Breast epithelium (tissue), 4 donors: ENCODE measurements around the gene KCNIP1. TPM values are rescaled to one million over a fixed set of nuclear protein-coding genes. Genes with fewer than 3 reads are reported as not detected.

Experiments
- DNase-seq, 2 donors: peaks; one replicate each; pipeline ENCODE4 v3.0.0-alpha.2; 2019; ENCODE audit warnings: low spot score in 2 of 2
- H3K27ac ChIP-seq, 2 donors: fragments of 200-600 bp; sonication (generic) in 1 of 2; one replicate each; pipeline ENCODE4 v1.5.1; 2016 to 2019; ENCODE audit warnings: mild to moderate bottlenecking in 1 of 2
- H3K27me3 ChIP-seq, 2 donors: fragments of 200-600 bp; sonication (generic) in 1 of 2; one replicate each; pipeline versions ENCODE4 v1.5.1 to v1.6.0; 2017 to 2019; ENCODE audit warnings: control low read depth in 1 of 2, mild to moderate bottlenecking in 1 of 2
- H3K36me3 ChIP-seq: fragments of 200-600 bp; one replicate; pipeline ENCODE4 v1.5.1; 2019
- H3K4me1 ChIP-seq, 2 donors: fragments of 200-600 bp; sonication (generic); one replicate each; pipeline ENCODE4 v1.5.1; 2016 to 2019; ENCODE audit warnings: control low read depth in 1 of 2
- H3K4me3 ChIP-seq, 3 donors: fragments of 200-600 bp; sonication (generic); 1 replicate in 2 of 3; 2 replicates in 1 of 3; pipeline ENCODE4 v1.5.1; 2016 to 2019; ENCODE audit warnings: mild to moderate bottlenecking in 3 of 3, moderate library complexity in 2 of 3
- H3K9me3 ChIP-seq, 2 donors: fragments of 200-600 bp; sonication (generic) in 1 of 2; one replicate each; pipeline ENCODE4 v1.5.1; 2016 to 2019; ENCODE audit warnings: control low read depth in 1 of 2
- CTCF ChIP-seq, 3 donors: fragments of 450-650 bp; IDR thresholded peaks; one replicate each; pipeline ENCODE4 v1.5.1; 2016 to 2017; ENCODE audit warnings: antibody characterized with exemption in 3 of 3, mild to moderate bottlenecking in 3 of 3, moderate library complexity in 3 of 3
- POLR2A ChIP-seq: fragments of 450-650 bp; IDR thresholded peaks from one replicate; pipeline ENCODE4 v1.6.1; 2016; ENCODE audit warnings: antibody characterized with exemption, mild to moderate bottlenecking, moderate library complexity
- POLR2AphosphoS5 ChIP-seq, 3 donors: sonication (generic); formaldehyde crosslinking; IDR thresholded peaks; one replicate each; pipeline ENCODE4 v1.6.1; 2017; ENCODE audit warnings: antibody characterized with exemption in 3 of 3
- intact Hi-C: fragments of 100-400 bp; cut with DNase I; formaldehyde crosslinking; loops from one replicate; pipeline ENCODE4 v1.15.1; 2023; ENCODE audit warnings: low total_unique reads
- total RNA-seq, 3 donors: library from RNA; depleted of rRNA; stranded (reverse); fragments of >200 nt; gene quantifications; one replicate each; pipeline ENCODE4 v1.1.0, GENCODE V29; 2016

The KCNIP1 gene
- total RNA-seq, 3 donors from 2014 or later: 1.0 to 1.6 TPM; not detected in 1

GRCh38 chr5:170476704-170477103 lies 27.1 kb upstream of the KCNIP1 start:
- Histone ChIP-seq H3K27me3 (no peaks in the 10 kb centered on the region), H3K9me3 (peaks cover 0 to 3% of the 10 kb centered on the region in 2 donors), H3K4me1 (no peaks in the 10 kb centered on the region), H3K27ac (no peak overlapping the region), H3K36me3 (no peaks in the 10 kb centered on the region), H3K4me3 (no peak overlapping the region)
- TF ChIP-seq CTCF (IDR thresholded peaks at IDR 0.05): no peak
- no peak for TF ChIP-seq POLR2A
- no peak for TF ChIP-seq POLR2AphosphoS5 (IDR thresholded peaks at IDR 0.05)
- DNase-seq: no peak
- intact Hi-C loops: loop anchor here (1.0 to 5.0 kb wide), 2 partner anchors 16 to 1224 kb away; no protein-coding TSS in a partner anchor

- no peak overlapping the region for H3K4me3 ChIP-seq
- no peaks in the 10 kb centered on the region for H3K4me1 ChIP-seq
- no peak for DNase-seq
- H3K9me3 ChIP-seq: peaks cover 0 to 3% of the 10 kb centered on the region in 2 donors
- H3K36me3 ChIP-seq: no peaks in the 10 kb centered on the region
- no peaks in the 10 kb centered on the region for H3K27me3 ChIP-seq
- intact Hi-C loops: loop anchor here (5.0 kb wide), 1 partner anchor 1226 kb away; no protein-coding TSS in a partner anchor
- no peak overlapping the region for H3K27ac ChIP-seq
- TF ChIP-seq CTCF (IDR thresholded peaks at IDR 0.05) (no peak), POLR2AphosphoS5 (IDR thresholded peaks at IDR 0.05) (no peak)
These were observed 25.9 kb upstream of the KCNIP1 start for GRCh38 chr5:170477906-170478305.

GRCh38 chr5:170478306-170478705 lies 25.5 kb upstream of the KCNIP1 start:
- DNase-seq: no peak
- no peak overlapping the region for H3K4me3 ChIP-seq
- no peaks in the 10 kb centered on the region for H3K4me1 ChIP-seq
- H3K27me3 ChIP-seq: no peaks in the 10 kb centered on the region
- intact Hi-C loops: loop anchor here (5.0 kb wide), 1 partner anchor 1226 kb away; no protein-coding TSS in a partner anchor
- TF ChIP-seq CTCF (IDR thresholded peaks at IDR 0.05) (no peak), POLR2A (no peak), POLR2AphosphoS5 (IDR thresholded peaks at IDR 0.05) (no peak)
- H3K27ac ChIP-seq: no peak overlapping the region
- no peaks in the 10 kb centered on the region for H3K36me3 ChIP-seq
- peaks cover 0 to 3% of the 10 kb centered on the region in 2 donors for H3K9me3 ChIP-seq

- TF ChIP-seq POLR2AphosphoS5 (IDR thresholded peaks at IDR 0.05): no peak
- TF ChIP-seq CTCF (IDR thresholded peaks at IDR 0.05): no peak
- TF ChIP-seq POLR2A: no peak
- Histone ChIP-seq H3K9me3 (peaks cover 0 to 3% of the 10 kb centered on the region in 2 donors), H3K4me3 (no peak overlapping the region), H3K36me3 (no peaks in the 10 kb centered on the region), H3K27me3 (no peaks in the 10 kb centered on the region), H3K4me1 (no peaks in the 10 kb centered on the region), H3K27ac (no peak overlapping the region)
- no peak for DNase-seq
- intact Hi-C loops: loop anchor here (5.0 kb wide), 1 partner anchor 1227 kb away; no protein-coding TSS in a partner anchor
These were observed 24.3 kb upstream of the KCNIP1 start for GRCh38 chr5:170479484-170479883.

GRCh38 chr5:170480260-170480659 lies 23.6 kb upstream of the KCNIP1 start:
- no peaks in the 10 kb centered on the region for H3K36me3 ChIP-seq
- no peak for TF ChIP-seq CTCF (IDR thresholded peaks at IDR 0.05)
- no peak for TF ChIP-seq POLR2AphosphoS5 (IDR thresholded peaks at IDR 0.05)
- TF ChIP-seq POLR2A: no peak
- no peak overlapping the region for H3K27ac ChIP-seq
- no peaks in the 10 kb centered on the region for H3K9me3 ChIP-seq
- H3K4me3 ChIP-seq: no peak overlapping the region
- no peaks in the 10 kb centered on the region for H3K27me3 ChIP-seq
- intact Hi-C loops: no loop called here
- H3K4me1 ChIP-seq: no peaks in the 10 kb centered on the region
- no peak for DNase-seq
